B cell (primary cell): ENCODE data around the gene HNRNPF. TPM values are rescaled to one million over a fixed set of nuclear protein-coding genes. Genes with fewer than 3 reads are reported as not detected.

Experiments used
- ATAC-seq: fragments of 200-7000 bp; cut with Tn5 transposase; one replicate; pipeline ENCODE4 v1.10.0; 2021; ENCODE audit warnings: low read depth, mild to moderate bottlenecking, moderate number of reproducible peaks, moderate library complexity
- CTCF ChIA-PET: fragments of 350-600 bp; sonication (Branson Sonifier 250); formaldehyde crosslinking; loops from one replicate; lab custom pipeline; 2021; ENCODE audit warnings: antibody characterized with exemption, inconsistent platforms; lab: Charles Lee
- POLR2A ChIA-PET: fragments of 350-600 bp; sonication (Branson Sonifier 250); formaldehyde crosslinking; loops from one replicate; lab custom pipeline; 2021; ENCODE audit warnings: antibody characterized with exemption; lab: Charles Lee
- DNase-seq: peaks from one replicate; pipeline ENCODE4 v3.0.0; 2013
- H2AFZ ChIP-seq: 2 replicates; pipeline ENCODE4 v1.6.1; 2012; ENCODE audit warnings: mild to moderate bottlenecking, low read depth, low read length; ENCODE audit not compliant: insufficient read depth, poor library complexity, severe bottlenecking
- H3K27ac ChIP-seq, 2 donors: 1 replicate in 1 of 2; 2 replicates in 1 of 2; pipeline ENCODE4 v1.5.1; 2012 to 2013; ENCODE audit warnings: low read length in 2 of 2, mild to moderate bottlenecking in 2 of 2, moderate library complexity in 1 of 2
- H3K27me3 ChIP-seq, 4 experiments: fragments of 200-600 bp in 1 of 4; sonication (generic) in 1 of 4; replicated peaks in 1 of 4; 1 replicate in 2 of 4; 2 replicates in 2 of 4; pipeline versions ENCODE4 v1.6.1 to v1.7.0; 2013 to 2016; ENCODE audit warnings: low read length in 3 of 4, mild to moderate bottlenecking in 2 of 4, mixed read lengths in 1 of 4, moderate library complexity in 1 of 4; ENCODE audit not compliant: insufficient read depth in 4 of 4, control insufficient read depth in 3 of 4; ENCODE audit errors: control extremely low read depth in 1 of 4
- H3K36me3 ChIP-seq, 2 experiments: replicated peaks in 1 of 2; 1 replicate in 1 of 2; 2 replicates in 1 of 2; pipeline versions ENCODE4 v1.6.1 to v1.7.1; 2013; ENCODE audit warnings: low read length in 1 of 2; ENCODE audit not compliant: insufficient read depth in 2 of 2, control insufficient read depth in 1 of 2; ENCODE audit errors: control extremely low read depth in 1 of 2, extremely low read depth in 1 of 2
- H3K4me1 ChIP-seq, 2 donors: fragments of 200-600 bp in 1 of 2; sonication (generic) in 1 of 2; 1 replicate in 1 of 2; 2 replicates in 1 of 2; pipeline versions ENCODE4 v1.5.1 to v1.6.1; 2013 to 2017; ENCODE audit warnings: low read length in 2 of 2; ENCODE audit not compliant: control insufficient read depth in 2 of 2, insufficient read depth in 2 of 2
- H3K4me2 ChIP-seq: replicated peaks from 2 replicates; pipeline ENCODE3; 2012; ENCODE audit warnings: mild to moderate bottlenecking, low read depth, low read length; ENCODE audit not compliant: poor library complexity, severe bottlenecking
- H3K4me3 ChIP-seq, 5 experiments: fragments of 200-600 bp in 1 of 5; sonication (generic) in 1 of 5; 1 replicate in 3 of 5; 2 replicates in 2 of 5; pipeline versions ENCODE4 v1.5.1 to v1.7.0; 2011 to 2016; ENCODE audit warnings: low read length in 4 of 5, mild to moderate bottlenecking in 4 of 5, low read depth in 2 of 5, control low read depth in 1 of 5, moderate library complexity in 1 of 5; ENCODE audit not compliant: insufficient read depth in 1 of 5; ENCODE audit errors: control extremely low read depth in 1 of 5, extremely low read depth in 1 of 5
- H3K79me2 ChIP-seq: fragments of 200-600 bp; sonication (generic); one replicate; pipeline ENCODE4 v1.6.0; 2016; ENCODE audit warnings: low read length; ENCODE audit not compliant: control insufficient read depth, insufficient read depth
- H3K9ac ChIP-seq: fragments of 200-600 bp; sonication (generic); 2 replicates; pipeline ENCODE4 v1.6.1; 2017; ENCODE audit warnings: mild to moderate bottlenecking, low read length, moderate library complexity
- H3K9me3 ChIP-seq, 3 donors: one replicate each; pipeline versions ENCODE4 v1.6.1 to v1.7.1; 2013; ENCODE audit warnings: low read length in 2 of 3; ENCODE audit not compliant: control insufficient read depth in 2 of 3, insufficient read depth in 1 of 3; ENCODE audit errors: control extremely low read depth in 1 of 3
- H4K20me1 ChIP-seq: 2 replicates; pipeline ENCODE4 v1.6.0; 2012; ENCODE audit warnings: mild to moderate bottlenecking, low read length; ENCODE audit not compliant: insufficient read depth, control insufficient read depth, poor library complexity, severe bottlenecking
- H3K27ac Mint-ChIP-seq: one replicate; pipeline ENCODE4 v1.8.0; 2021; ENCODE audit warnings: mixed read lengths
- H3K27me3 Mint-ChIP-seq: one replicate; pipeline ENCODE4 v1.8.0; 2021; ENCODE audit warnings: mixed read lengths
- H3K4me1 Mint-ChIP-seq: one replicate; pipeline ENCODE4 v1.8.0; 2021; ENCODE audit warnings: mixed read lengths
- H3K4me3 Mint-ChIP-seq: one replicate; pipeline ENCODE4 v1.8.0; 2021; ENCODE audit warnings: mixed read lengths
- H3K9me3 Mint-ChIP-seq: one replicate; pipeline ENCODE4 v1.8.0; 2022; ENCODE audit warnings: mixed read lengths; ENCODE audit not compliant: insufficient read depth
- CTCF ChIP-seq: fragments of 200-600 bp; IDR thresholded peaks from one replicate; pipeline ENCODE4 v1.8.0; 2022; ENCODE audit warnings: antibody characterized with exemption, mild to moderate bottlenecking
- EZH2 ChIP-seq: IDR thresholded peaks from 2 replicates; pipeline ENCODE4 v1.6.1; 2012; ENCODE audit warnings: borderline replicate concordance, low read depth, mild to moderate bottlenecking, moderate library complexity, low read length; ENCODE audit not compliant: insufficient read depth, poor library complexity, severe bottlenecking
- WGBS: methylation state at CpG from one replicate; pipeline ENCODE4 v1.1.5; 2013; ENCODE audit warnings: missing lambda C conversion rate; ENCODE audit not compliant: insufficient coverage; 5-methylcytosine and 5-hydroxymethylcytosine counted together
- intact Hi-C: fragments of 100-400 bp; cut with micrococcal nuclease; formaldehyde crosslinking; loops from one replicate; pipeline ENCODE4 v1.10.0; 2022
- polyA plus RNA-seq: library from polyadenylated mRNA; depleted of rRNA; stranded (reverse); fragments of >200 nt; gene quantifications from 2 replicates; pipeline ENCODE4 v1.2.3, GENCODE V29; 2012
- total RNA-seq, 2 donors: library from RNA; stranded (reverse); fragments of 120-200 nt in 1 of 2; gene quantifications; 1 replicate in 1 of 2; 2 replicates in 1 of 2; pipeline versions ENCODE4 v1.2.3 to v1.2.4, GENCODE V29; 2013 to 2022

The HNRNPF gene
- total and polyA plus RNA-seq, 2 donors (not counting 1 experiment from before 2014, with no cell fraction given), result 76.7 to 161 TPM

GRCh38 chr10:43385412-43386004, 23.5 kb downstream of the HNRNPF start:
- H3K27ac Mint-ChIP-seq, result no peak overlapping the region
- no peak overlapping the region for H3K4me3 Mint-ChIP-seq
- no peak for TF ChIP-seq EZH2
- TF ChIP-seq CTCF, result no peak
- no peak overlapping the region for H3K9ac ChIP-seq
- ATAC-seq (no peak), DNase-seq (no peak)
- H3K27me3 Mint-ChIP-seq, result no peaks in the 10 kb centered on the region
- no peaks in the 10 kb centered on the region for H3K9me3 Mint-ChIP-seq
- H4K20me1 ChIP-seq, result peaks cover 53% of the 10 kb centered on the region
- no peak overlapping the region for H3K27ac ChIP-seq
- no peak overlapping the region for H3K4me3 ChIP-seq
- H3K79me2 ChIP-seq, result peaks cover 22% of the 10 kb centered on the region
- POLR2A ChIA-PET, result no interaction called here
- no peaks in the 10 kb centered on the region for H3K27me3 ChIP-seq
- intact Hi-C loops, result no loop called here
- WGBS, result no CpG with 5 or more reads among the region's 5 CpGs
- peaks cover 11 to 13% of the 10 kb centered on the region in 2 donors for H3K4me1 ChIP-seq
- no peak overlapping the region for H2AFZ ChIP-seq
- CTCF ChIA-PET, result interaction anchor here (0.6 to 1.2 kb wide), 2 partner anchors 11 to 36 kb away, joined by 3 to 4 read pairs; no protein-coding TSS in a partner anchor
- H3K4me2 ChIP-seq, result no peak overlapping the region
- no peaks in the 10 kb centered on the region for H3K9me3 ChIP-seq
- peaks cover 19 to 45% of the 10 kb centered on the region in 2 experiments for H3K36me3 ChIP-seq
- peaks cover 35% of the 10 kb centered on the region for H3K4me1 Mint-ChIP-seq
